GM12875 (cell line): ENCODE measurements around the gene MYOF.
"Not testable (repeated sequence)": the region's sequence is repeated elsewhere in the genome, so short reads cannot be mapped to it uniquely, and the experiment has no call there.

ENCODE experiments used
- H3K4me3 ChIP-seq: one replicate; pipeline ENCODE4 v1.5.1; 2011; ENCODE audit warnings: low read depth, low read length, control low read depth
- CTCF ChIP-seq: IDR thresholded peaks from 2 replicates; pipeline ENCODE4 v1.5.1; 2011; ENCODE audit warnings: low read depth, mild to moderate bottlenecking, control low read depth, inconsistent platforms, low read length, moderate library complexity, borderline replicate concordance; ENCODE audit not compliant: insufficient read depth

The MYOF gene

DNA sequence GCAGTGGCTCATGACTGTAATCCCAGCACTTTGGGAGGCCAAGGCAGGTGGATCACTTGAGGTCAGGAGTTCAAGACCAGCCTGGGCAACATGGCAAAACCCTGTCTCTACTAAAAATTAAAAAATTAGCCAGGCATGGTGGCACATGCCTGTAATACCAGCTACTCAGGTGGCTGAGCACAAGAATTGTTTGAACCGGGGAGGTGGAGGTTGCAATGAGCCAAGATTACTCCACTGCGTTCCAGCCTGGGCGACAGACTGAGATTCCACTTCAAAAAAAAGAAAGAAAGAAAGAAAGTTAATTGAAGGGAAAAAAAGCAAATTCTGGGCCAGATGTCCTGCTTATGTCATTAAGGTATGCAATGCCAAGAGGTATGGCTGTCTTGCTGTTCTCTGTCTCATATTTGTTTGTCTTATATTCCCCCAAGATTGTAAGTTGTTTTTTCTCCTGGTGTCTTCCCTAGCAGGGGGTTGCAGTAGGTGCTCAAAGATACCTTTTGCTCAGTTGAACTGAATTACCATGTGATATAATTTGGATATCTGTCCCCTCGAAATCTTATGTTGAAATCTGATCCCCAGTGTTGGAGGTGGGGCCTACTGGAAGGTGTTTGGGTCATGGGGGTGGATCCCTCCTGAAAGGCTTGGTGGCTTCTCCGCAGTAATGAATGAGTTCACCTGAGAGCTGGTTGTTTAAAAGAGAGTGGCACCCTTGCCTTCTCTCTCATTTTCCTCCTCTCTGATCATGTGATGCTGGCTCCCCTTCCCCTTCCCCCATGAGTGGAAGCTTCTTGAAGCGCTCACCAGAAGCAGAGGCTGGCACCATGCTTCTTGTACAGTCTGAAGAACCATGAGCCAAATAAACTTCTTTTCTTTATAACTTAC is 60.9 kb downstream of the MYOF start:
- no peak for TF ChIP-seq CTCF
- H3K4me3 ChIP-seq, result no peak overlapping the region

GRCh38 chr10:93420091-93420490 is 62.0 kb downstream of the MYOF start:
- no peak overlapping the region for H3K4me3 ChIP-seq
- no peak for TF ChIP-seq CTCF

GRCh38 chr10:93419016-93419415 is 63.1 kb downstream of the MYOF start:
- H3K4me3 ChIP-seq, result not testable (repeated sequence)

DNA sequence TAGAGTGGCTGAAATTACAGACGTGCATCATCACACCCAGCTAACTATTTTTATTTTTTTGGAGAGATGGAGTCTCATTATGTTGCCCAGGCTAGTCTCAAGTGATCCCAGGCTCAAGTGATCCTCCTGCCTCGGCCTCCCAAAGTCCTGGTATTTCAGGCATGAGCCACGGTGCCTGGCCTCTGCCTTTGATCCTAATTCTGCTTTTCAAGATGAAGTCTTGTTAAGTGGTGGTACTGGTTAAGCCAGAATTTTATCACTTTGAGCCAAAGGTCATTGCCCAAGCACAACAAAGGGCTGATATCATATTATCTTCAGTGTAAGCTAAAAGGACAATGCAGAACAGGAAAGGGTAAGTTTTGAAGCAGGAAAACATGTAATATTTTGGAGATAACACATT is 64.2 kb downstream of the MYOF start:
- H3K4me3 ChIP-seq, result no peak overlapping the region
- TF ChIP-seq CTCF, result no peak

- no peak overlapping the region for H3K4me3 ChIP-seq
- no peak for TF ChIP-seq CTCF
These were observed 64.9 kb downstream of the MYOF start for GRCh38 chr10:93417266-93417665.

GRCh38 chr10:93416824-93417223 is 65.3 kb downstream of the MYOF start:
- TF ChIP-seq CTCF, result no peak
- H3K4me3 ChIP-seq, result no peak overlapping the region

DNA sequence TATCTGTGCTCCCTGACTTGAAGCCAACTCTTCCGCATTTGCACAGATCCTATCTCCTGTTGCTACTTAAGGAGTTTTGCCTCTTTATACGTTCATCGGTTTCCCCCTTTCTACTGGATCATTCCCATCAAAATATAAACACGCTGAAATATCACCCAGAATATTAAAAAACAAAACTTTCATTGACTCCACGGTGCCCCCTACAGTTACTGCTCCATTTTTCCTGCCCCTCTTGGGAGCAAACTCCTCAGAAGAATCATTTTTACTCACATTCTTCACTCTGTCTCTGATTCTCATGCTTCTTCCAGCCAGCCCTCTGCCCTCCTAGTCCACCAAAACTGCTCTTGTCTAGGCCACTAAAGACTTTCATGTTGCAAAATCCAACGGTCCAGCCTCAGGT is 66.4 kb downstream of the MYOF start:
- TF ChIP-seq CTCF, result no peak
- no peak overlapping the region for H3K4me3 ChIP-seq
